ENCODE data around the gene DSCAM. TPM values are rescaled to one million over a fixed set of nuclear protein-coding genes. Genes with fewer than 3 reads are reported as not detected.
"Not testable (repeated sequence)": the region's sequence is repeated elsewhere in the genome, so short reads cannot be mapped to it uniquely, and the experiment has no call there.

The DSCAM gene
- total and polyA plus RNA-seq, 2 experiments from 2014 or later = 0.07 TPM; not detected in 1

GRCh38 chr21:40846587-40847411 is at the start of gene DSCAM (continued):
- no peak for TF ChIP-seq ZNF462 (CRISPR knock-in tag; IDR thresholded peaks at IDR 0.05)

- H3K36me3 Mint-ChIP-seq (ENCODE audit: low read depth) = peaks cover 22% of the 10 kb centered on the region
- not testable (repeated sequence) for H3K4me3 Mint-ChIP-seq
Observed at GRCh38 chr21:40895697-40896096, 48.7 kb upstream of the DSCAM start.

GRCh38 chr21:40886931-40887330 is 40.0 kb upstream of the DSCAM start:
- Histone ChIP-seq H4K20me1 (replicated peaks; ENCODE audit: insufficient read depth) (no peaks in the 10 kb centered on the region), H3K27me3 (ENCODE audit: insufficient read depth) (no peaks in the 10 kb centered on the region), H3K4me2 (no peak overlapping the region), H3K9me2 (ENCODE audit: insufficient read depth) (no peaks in the 10 kb centered on the region), H3K4me1 (ENCODE audit: insufficient read depth) (no peaks in the 10 kb centered on the region), H3K27ac (ENCODE audit: low read depth) (no peak overlapping the region), H3K79me2 (replicated peaks; ENCODE audit: insufficient read depth) (no peaks in the 10 kb centered on the region), H3K4me3 (no peak overlapping the region), H2AFZ (no peak overlapping the region), H3F3A (replicated peaks; ENCODE audit: low read depth) (no peaks in the 10 kb centered on the region), H3K36me3 (ENCODE audit: insufficient read depth) (no peaks in the 10 kb centered on the region; the same call in 1 of the 2 replicates)
- Mint-ChIP-seq H3K4me3 (no peak overlapping the region), H3K4me1 (no peaks in the 10 kb centered on the region), H3K27ac (no peak overlapping the region), H3K36me3 (ENCODE audit: low read depth) (peaks cover 5% of the 10 kb centered on the region; the same call in 1 of the 3 replicates), H3K9me3 (peaks cover 78% of the 10 kb centered on the region), H3K27me3 (ENCODE audit: insufficient read depth, low read depth, poor library complexity) (no peaks in the 10 kb centered on the region)
- no peak for ATAC-seq
- DNase-seq (ENCODE audit: low spot score) = no peak
- TF ChIP-seq EZH2 (IDR thresholded peaks at IDR 0.05; ENCODE audit: low read depth, unreplicated experiment) (no peak), ZNF462 (CRISPR knock-in tag; IDR thresholded peaks at IDR 0.05) (no peak)

More at GRCh38 chr21:40895697-40896096, 48.7 kb upstream of the DSCAM start:
- peaks cover 83% of the 10 kb centered on the region for H3K9me3 Mint-ChIP-seq
- ATAC-seq; H3K27me3 Mint-ChIP-seq (ENCODE audit: insufficient read depth, low read depth, poor library complexity); H3K36me3 ChIP-seq (ENCODE audit: insufficient read depth); H3K27ac ChIP-seq (ENCODE audit: low read depth); DNase-seq (ENCODE audit: low spot score); H3K4me2 ChIP-seq; H3F3A ChIP-seq (replicated peaks; ENCODE audit: low read depth); H3K9me2 ChIP-seq (ENCODE audit: insufficient read depth); H3K4me1 ChIP-seq (ENCODE audit: insufficient read depth); H3K4me3 ChIP-seq; H4K20me1 ChIP-seq (replicated peaks; ENCODE audit: insufficient read depth); H3K27me3 ChIP-seq (ENCODE audit: insufficient read depth); H3K27ac Mint-ChIP-seq; H3K79me2 ChIP-seq (replicated peaks; ENCODE audit: insufficient read depth); H2AFZ ChIP-seq; H3K4me1 Mint-ChIP-seq: not testable (repeated sequence)

All from GM23338 (cell line).